Measurements from ENCODE around the gene YPEL2.
"Not testable (repeated sequence)": the region's sequence is repeated elsewhere in the genome, so short reads cannot be mapped to it uniquely, and the experiment has no call there.

YPEL2 gene

DNA sequence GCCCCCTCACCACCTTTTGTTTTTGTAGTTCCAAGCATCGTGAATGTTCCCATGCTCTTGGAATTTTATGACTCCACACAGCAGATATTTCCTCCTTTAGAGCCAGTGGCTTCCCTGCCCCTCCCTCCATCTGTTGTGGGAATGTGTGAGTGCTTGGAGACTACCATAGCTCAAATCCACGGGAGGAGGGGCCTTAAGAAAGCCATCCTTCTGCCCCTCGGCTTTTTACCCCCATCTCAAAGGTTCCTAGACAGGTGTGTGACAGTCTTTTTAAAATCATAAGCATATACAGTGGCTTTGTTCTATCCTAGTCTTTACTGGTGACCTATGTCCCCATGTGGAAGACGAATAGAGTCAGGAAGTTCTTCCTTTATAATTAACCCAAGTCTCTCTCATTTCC is 47.2 kb downstream of the YPEL2 start:
- DNase-seq: no peak

DNA sequence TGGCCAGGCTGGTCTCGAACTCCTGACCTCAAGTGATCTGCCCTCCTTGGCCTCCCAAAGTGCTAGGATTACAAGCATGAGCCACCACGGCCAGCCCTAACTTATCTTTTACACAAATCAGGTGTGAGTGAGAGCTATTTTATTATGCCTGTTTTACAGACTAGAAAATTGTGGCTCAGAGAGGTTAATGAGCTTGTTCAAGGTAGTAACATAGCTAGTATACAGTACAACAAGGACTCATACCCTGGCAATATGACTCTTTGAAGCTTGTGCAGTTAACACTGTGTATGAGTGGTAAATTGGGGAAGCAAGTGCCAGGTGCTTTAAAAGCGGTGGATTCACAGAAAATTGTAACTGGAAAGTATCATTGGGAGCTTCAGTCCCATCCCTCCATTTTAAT is 49.0 kb downstream of the YPEL2 start:
- DNase-seq: no peak

DNA sequence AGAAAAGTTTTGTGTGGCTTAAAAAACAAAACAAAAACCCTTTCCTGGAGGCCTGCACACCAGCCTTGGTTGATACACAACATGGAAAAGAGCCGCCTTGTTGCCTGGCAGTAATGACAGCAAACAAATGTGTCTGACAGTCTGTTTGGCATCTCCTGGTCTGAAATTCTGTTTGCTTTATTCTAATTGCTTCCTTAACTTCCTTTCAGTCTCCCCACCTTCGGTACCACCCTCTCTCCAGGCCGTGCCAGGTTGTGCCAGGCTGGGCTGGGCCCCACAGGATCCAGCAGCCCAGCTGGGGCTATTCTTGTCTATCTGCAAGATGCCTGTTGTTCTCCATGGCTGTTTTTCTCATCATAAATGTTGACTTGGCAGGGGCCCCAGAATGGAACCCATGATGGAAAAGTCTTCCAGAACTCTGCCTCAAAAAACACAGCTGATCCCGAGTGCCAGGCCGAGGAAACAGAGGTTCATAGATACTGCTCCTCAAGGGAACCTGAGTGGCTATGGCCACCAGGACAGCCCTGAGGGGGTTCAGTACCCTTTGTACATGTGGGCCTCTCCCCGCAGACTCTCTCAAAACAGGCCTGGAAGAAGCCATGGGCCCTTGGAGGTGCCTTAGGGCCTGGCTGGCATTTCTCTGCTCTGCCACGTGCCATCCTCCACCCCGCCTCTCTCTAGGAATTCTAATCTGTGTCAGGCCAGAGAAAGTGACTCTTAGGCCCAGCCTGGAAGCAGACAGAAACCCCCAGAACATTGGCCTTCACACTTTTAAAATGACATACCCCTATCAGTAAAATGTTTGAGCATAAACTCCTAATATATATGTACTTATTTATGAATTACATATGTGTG is 50.5 kb downstream of the YPEL2 start:
- no peak for DNase-seq

DNA sequence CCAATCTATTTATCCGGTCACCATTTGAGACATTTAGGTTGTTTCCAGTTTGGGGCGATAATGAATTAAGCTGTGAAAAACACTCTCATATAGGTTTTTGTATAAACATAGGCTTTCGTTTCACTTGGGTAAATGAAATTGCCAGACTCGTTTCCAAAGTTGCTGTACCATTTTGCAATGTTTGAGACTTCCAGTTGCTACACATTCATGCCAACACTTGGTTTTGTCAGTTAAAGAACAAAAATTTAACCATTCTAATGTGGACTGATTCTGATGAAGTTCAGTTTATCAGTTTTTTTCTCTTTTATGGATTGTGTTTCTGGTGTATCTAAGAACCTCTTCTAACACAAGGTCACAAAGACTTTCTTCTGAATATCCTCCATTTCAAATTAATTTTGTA is 52.4 kb downstream of the YPEL2 start:
- no peak for DNase-seq

DNA sequence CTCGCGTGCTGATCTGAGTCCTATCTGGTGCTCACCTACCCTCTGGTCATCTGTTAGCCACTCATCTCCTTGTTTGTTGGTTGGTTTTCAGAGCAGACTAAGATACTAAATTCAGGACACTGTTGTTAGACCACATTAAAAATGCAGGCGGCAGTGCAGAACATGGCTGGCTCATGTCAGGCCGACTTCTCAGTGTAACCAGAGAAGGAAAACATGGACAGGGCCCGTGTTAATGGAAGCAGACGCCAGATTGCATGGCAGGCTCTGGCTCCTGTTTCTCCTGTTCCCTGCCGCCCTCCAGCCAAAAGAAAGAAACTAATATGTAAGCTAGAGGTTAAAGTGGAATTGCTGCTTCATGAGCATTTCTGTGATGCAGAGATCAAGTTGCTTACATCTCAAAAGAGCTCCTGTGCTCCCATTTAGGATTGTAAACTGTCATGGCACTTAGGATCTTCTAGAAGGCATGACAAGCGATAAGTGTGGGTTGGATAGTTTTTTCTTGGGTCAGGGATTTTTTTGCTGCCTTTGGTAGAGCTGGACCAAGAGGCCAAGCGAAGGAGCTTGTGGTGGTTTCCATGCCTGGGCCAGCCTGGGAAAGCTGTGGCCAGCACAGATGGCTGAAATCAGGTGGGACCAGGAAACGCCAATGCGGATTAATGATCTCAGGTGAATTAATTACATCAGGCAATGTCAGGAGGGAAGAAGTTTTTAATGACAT is 56.1 kb downstream of the YPEL2 start:
- no peak for DNase-seq

DNA sequence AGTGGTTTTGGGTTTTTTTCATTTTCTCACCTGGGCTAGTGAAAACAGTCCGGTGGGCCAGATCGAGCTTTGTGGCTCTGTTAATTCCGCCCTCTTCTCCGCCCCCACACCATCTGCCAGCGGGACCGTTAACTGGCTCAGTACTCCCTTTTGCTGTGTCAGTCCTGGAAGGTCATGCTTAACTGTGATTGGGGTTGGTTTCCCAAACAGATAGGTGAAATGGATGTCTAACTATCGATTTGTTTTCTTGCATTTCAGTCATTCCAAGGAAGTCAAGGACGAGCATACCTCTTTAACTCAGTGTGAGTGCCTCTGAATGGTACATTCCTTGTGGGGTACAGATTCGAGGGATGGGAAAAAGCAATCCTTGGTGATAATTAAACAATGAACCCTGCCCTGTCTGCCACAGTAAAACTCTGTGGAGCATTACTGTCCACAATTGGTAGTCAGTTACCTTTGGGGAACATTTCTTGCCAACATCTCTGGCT is 56.7 kb downstream of the YPEL2 start:
- no peak for DNase-seq

DNA sequence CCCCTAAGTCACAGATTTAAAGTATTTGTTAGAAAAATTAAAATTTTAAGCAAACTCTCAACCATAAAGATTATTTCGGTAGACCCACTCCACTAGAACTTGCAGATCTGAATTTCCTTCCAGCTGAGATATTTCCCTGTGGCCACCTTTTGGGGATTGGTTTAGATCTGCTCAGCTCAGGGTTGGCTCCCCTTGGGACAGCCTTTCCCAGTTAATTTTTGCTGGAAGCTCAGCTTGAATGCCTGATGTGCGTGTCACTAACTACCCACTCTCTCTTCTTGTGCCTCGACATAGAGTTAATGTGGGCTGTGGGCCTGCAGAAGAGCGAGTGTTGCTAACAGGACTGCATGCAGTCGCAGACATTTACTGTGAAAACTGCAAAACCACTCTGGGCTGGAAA is 57.6 kb downstream of the YPEL2 start:
- no peak for DNase-seq

DNA sequence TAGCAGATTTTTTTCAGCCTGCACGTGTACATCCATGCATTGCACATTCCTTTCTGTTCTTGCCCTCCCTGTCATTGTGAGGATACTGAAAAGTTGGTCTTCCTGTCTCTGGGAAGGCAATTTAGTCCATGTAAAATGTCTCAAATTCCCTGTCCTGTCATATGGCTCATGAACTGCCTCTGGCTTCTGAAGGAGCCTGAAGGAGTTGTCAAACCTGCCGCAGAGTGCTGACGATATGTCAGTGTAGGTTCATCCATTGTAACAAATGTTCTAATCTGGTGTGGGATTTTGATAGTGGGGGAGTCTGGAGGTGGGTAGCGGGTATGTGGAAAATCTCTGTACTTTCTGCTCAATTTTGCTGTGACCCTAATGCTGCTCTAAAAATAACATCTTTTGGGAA is 59.6 kb downstream of the YPEL2 start:
- no peak for DNase-seq

DNA sequence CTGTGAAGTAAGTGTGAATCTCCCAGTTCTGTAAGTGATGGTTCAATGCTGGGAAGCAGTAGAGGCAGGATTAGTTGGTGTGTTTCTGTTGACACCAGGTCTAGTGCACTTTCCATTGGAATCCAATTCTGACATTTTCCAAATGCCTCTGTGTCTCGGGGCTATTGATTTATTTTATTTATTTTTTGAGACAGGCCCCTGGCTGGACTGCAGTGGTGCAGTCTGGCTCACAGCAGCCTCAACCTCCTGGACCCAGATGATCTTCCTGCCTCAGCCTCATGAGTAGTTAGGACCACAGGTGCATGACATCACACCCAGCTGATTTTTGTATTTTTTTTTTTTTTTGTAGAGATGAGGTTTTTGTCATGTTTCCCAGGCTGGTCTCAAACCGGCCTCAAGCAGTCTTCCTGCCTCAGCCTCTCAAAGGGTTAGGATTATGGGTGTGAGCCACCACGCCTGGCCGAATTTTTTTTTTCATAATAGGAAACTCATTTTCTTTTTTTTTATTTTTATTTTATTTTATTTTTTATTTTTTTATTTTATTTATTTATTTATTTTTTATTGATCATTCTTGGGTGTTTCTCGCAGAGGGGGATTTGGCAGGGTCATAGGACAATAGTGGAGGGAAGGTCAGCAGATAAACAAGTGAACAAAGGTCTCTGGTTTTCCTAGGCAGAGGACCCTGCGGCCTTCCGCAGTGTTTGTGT is 61.7 kb downstream of the YPEL2 start:
- DNase-seq: no peak

DNA sequence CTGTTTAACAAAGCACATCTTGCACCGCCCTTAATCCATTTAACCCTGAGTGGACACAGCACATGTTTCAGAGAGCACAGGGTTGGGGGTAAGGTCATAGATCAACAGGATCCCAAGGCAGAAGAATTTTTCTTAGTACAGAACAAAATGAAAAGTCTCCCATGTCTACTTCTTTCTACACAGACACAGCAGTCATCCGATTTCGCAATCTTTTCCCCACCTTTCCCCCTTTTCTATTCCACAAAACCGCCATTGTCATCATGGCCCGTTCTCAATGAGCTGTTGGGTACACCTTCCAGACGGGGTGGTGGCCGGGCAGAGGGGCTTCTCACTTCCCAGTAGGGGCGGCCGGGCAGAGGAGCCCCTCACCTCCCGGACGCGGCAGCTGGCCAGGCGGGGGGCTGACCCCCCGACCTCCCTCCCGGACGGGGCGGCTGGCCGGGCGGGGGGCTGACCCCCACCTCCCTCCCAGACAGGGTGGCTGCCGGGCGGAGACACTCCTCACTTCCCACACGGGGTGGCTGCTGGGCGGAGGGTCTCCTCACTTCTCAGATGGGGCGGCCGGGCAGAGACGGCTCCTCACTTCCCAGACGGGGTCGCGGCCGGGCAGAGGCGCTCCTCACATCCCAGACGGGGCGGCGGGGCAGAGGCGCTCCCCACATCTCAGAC is 62.4 kb downstream of the YPEL2 start:
- not testable (repeated sequence) for DNase-seq

DNA sequence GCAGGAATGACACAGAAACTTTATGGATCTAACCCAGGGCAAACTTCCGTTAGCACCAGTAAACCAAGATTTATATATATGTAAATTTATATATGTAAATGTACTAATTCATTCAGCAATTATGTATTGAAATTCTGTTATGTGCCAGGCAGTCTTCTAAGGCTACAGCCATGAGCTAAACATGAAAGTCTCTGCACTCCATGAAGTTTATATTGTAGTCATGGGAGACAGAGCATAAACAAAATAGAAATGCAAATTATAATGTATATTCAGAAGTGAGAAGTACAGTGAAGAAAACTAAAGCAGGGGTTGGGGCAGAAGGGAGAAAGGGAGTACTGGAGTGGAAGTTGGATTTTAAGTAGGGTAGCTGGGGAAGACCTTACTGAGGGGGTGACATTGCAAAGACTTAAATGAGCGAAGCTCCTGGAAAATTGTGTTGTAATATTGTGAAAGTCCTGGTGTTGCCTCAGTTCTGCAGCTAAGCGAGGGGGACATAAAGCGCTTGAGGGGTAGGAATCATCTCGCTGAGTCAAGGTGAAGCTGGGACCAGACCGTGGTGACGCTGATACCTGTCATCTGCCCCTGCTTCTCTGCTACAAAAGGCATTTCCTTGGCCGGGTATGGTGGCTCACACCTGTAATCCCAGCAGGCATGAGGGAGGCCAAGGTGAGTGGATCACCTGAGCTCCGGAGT is 64.8 kb downstream of the YPEL2 start:
- no peak for DNase-seq

DNA sequence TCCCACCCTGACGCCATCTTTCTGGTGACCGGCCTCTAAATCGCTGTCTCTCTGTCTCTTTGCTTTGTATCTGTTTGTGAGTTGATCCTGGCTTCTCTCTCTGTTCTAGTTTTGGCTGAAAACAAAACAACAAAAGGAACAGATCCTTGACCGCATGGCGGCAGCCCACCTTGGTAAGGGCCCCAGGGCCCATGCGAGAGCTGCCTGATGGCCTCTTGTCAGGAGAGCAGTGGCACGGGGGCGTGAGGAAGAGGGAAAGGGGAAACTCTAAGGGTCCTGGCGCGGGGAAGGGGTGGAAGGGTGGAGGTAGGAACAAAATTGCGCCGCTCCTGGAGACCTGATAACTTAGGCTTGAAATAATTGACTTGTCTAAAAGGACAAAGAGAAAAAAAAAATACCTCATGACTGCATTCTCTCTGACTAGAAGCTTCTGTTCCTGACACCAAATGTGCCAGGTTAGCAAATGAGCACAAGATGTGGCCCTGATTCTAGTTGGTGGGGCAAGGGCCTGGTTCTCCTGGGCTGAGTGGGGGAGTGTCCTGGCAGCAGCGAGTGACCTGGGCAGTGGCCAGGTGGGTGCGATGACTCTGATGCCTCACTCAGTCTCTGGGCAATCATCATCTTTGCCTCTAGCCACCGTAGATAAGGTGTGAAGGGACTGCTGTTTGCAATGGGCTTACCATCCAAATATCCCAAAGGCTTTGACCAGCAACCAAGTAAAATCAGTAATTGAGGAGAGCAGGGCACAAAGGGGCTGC is 66.0 kb downstream of the YPEL2 start:
- no peak for DNase-seq

DNA sequence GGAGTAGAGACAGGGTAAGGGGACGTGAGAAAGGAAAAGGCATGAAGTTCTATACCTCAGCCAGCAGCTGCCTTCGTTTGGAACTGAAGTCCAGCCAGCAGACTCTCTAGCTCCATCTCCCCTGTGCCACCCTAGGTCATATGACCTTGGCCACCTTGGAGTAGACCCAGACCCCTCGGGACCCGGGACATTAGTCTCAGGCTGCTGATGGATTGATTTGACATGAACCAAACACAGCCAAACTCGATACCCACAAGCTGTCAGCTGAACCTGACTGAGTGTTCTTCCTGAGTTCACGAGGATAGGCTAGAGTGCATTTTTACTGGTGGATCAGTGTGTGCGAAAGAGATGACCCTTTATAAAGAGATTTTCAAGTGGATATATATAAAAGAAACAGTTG is 68.5 kb downstream of the YPEL2 start:
- DNase-seq: no peak

DNA sequence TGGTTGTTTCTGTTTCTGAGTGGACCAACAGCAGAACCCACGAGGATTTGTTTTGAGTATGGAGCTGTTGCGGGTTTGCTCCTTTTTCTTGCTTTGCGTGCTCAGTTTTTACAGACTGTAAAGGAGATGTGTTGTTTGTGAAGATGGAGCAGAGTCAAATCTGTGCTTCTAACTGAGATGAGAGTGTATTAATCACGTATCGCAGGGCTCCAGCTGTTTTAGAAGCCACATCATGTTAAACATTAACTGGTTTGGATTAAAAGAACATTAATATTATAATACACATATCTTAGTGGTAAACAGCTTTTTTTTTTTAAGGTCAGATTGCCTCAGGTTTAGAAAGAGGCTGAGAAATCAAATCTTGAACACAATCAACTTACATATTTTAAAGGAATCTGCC is 69.4 kb downstream of the YPEL2 start:
- no peak for DNase-seq

DNA sequence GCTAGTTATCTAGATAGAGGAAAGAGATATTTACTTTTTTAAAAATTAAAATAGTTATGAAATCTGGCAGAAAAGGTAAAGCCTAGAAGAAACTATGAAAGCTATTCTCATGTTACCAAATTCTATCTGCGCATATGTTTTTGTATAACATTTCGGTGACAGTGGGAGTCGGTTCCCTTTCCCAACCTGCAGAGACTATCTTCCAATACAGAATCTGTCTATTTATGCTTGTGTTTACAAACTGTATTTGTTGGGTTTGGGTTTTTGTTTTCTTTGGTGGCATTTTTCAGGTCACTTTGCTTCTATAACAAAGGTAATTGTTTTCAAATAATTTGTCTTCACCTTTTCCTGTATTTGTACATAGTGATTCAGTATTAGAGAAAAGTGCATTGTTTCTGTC is 69.8 kb downstream of the YPEL2 start:
- no peak for DNase-seq

DNA sequence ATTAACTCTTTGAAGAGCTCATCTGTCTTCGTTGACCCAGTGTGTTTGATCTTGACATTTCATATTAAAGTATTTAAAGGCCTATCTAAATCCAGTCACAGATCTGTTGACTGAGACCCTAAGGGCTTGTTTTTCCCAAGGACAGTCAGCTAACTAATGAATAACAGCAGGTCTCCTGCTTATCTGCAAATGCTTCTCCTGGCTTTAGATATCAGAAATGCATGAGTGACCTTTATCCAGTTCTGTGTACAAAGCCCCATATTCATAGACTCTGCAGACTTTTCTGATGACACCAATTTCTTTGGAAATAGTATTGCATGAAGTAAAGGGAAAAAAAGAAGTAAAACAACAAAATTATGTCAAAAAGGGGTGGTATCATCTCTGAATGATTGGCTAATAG is 70.3 kb downstream of the YPEL2 start:
- DNase-seq: no peak

DNA sequence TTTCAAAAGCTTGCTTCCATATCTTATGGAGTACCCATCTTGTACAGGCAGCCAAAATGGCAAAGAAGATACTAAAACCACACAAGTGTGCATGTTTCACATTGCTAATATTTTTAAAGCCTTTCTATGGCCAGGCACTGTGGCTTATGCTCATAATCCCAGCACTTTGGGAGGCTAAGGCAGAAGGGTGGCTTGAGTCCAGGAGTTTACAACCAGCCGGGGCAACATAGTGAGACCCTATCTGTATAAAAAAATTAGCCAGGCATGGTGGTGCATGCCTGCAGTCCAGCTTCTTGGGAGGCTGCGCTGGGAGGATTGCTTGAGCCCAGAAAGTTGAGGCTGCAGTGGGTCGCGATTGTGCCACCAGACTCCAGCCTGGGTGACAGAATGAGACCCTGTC is 71.3 kb downstream of the YPEL2 start:
- DNase-seq: no peak

DNA sequence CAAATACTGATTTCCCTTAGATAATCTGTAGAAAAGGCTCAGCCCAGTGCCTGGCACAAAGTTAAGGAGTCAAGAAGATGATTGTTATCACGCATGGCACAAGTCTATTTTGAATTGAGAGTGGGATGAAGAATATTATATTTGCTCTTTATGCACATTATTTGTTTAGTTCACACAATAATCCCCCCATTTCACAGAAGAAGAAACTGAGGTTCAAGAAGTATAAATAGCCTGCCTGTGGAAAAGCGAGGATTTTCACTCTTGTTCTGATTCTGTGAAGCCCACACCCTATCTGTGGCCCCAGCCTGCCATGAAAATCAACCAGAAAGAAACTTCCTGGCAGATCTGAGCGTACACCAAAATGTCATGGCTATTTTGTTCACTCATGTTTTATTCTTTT is 73.0 kb downstream of the YPEL2 start:
- DNase-seq: no peak

DNA sequence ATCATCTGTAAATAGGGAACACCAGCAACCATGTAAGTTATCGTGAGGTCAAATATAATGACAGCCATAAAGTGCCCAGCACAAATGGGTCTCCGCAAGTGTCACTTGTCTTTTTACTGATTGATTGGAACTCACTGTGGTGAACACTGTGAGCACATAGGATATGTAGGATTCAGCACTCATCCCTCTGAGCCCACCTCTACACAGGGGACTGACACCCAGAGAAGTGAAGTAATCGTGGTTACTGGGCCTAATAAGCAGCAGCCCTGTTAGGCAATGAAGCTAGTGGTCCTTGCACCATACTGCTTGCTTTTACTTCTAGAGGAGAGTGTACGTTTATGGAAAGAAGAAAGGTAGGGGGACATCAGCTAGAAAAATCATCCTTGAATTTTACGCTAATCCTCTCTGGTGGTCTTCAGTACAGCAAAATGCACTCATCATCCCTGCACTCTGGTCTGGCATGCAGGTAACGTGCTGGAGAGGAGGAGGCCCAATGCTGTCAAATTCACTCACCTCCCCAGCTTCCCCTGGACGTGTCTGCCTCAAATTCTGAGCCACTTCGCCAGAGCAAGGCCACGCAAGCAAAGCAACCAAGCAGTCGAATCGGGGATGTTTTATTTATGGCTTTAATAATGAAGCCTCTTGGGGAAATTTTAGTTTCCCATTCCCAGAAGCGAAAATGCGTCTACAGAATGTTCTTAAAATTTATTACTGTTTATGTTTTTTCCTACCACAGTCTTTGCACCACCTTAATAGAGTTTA is 74.7 kb downstream of the YPEL2 start:
- DNase-seq: no peak

DNA sequence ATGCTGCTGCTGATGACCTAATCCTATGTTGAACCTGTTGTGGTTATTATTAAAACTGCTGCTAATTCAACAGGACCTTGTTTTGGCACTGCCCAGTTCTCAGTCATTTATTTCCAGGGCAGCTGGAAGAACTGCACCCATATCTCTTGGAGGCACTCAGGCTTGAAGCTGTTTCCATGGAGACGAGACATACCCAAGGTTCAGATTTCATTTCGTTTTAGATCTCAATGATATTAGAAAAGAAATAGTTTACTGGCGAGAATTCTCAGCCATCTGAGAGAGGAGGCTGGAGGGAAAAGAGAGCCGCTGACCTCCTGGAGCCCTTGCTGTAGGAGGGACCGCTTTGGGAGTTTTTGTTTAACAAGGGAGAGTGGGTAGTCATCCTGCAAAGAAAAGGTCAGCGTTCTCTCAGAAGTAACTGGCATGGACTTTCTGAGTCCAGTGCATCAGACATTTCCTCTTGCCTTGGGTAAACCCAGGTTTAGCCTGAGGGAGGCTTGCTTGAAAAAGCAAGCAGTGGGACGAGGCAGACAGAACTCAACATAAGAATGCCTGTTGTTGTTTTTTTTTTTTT is 75.4 kb downstream of the YPEL2 start:
- DNase-seq: no peak
